Fibroblast of the conjunctiva (primary cell): ENCODE results near the gene SCUBE3.
A peak's percentile ranks its signal among the peaks of the same experiment; 100 is the strongest.

Source experiments
- DNase-seq: peaks from one replicate; pipeline ENCODE4 v3.0.0-alpha.2; 2010; ENCODE audit warnings: low read depth

SCUBE3 gene

DNA sequence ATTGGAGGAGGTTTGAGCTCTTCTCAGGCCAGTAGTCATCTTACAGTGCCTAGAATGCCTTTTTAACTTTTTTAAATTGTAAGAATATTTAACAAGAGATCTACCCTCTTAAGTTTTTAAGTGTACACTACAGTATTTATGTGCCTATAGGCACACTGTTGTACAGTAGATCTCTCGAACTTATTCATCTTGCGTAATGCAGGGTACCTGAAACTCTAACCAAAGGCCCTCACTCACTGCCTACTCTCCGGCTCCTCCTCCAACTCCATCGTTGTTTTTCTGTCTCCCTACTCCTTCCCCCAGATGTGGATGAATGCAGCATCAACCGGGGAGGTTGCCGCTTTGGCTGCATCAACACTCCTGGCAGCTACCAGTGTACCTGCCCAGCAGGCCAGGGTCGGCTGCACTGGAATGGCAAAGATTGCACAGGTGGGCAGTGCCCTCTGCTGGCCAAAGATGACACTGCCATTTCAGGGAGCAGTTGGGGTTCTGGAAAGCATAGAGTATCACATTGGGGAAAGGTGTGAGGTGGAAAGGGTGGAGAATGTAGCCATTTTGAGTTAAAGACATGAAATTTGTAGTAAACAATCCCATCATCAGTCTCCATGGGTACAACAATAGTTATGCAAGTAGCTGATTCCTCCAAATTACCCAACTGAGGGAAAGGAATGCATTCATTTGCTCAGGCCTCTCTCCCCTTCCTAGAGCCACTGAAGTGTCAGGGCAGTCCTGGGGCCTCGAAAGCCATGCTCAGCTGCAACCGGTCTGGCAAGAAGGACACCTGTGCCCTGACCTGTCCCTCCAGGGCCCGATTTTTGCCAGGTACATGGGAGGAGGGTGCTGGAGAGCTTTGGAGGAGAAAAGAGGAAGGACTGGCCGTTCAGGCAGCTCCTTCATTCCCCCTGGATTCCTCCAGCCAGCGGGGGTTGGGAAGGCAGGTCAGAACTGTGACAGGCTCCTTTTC, 27.4 kb downstream of the SCUBE3 start:
- peak; percentile 18 for DNase-seq

DNA sequence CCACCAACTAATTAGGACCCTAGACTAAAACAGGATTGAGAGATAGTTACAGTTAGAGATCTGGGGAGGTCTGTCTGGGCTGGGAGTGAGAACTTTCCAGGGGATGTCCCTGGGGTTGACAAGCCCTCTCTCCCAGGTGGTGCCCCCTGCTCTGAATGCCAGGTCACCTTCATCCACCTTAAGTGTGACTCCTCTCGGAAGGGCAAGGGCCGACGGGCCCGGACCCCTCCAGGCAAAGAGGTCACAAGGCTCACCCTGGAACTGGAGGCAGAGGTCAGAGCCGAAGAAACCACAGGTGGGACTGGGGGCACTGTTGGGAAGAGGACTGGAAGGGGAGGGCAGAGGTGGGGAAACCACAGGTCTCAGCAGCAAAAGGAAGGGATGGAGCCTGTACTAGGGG, 28.7 kb downstream of the SCUBE3 start:
- no peak for DNase-seq

DNA sequence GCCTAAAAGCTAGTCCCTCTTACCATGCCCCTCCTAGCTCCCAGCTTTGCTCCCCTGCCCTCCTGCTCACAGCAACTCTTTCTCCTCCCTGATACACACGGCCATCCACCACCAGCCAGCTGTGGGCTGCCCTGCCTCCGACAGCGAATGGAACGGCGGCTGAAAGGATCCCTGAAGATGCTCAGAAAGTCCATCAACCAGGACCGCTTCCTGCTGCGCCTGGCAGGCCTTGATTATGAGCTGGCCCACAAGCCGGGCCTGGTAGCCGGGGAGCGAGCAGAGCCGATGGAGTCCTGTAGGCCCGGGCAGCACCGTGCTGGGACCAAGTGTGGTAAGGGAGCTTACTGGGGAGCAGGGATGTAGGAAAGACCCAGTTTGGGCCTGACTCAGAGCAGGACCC, 29.1 kb downstream of the SCUBE3 start:
- no peak for DNase-seq

DNA sequence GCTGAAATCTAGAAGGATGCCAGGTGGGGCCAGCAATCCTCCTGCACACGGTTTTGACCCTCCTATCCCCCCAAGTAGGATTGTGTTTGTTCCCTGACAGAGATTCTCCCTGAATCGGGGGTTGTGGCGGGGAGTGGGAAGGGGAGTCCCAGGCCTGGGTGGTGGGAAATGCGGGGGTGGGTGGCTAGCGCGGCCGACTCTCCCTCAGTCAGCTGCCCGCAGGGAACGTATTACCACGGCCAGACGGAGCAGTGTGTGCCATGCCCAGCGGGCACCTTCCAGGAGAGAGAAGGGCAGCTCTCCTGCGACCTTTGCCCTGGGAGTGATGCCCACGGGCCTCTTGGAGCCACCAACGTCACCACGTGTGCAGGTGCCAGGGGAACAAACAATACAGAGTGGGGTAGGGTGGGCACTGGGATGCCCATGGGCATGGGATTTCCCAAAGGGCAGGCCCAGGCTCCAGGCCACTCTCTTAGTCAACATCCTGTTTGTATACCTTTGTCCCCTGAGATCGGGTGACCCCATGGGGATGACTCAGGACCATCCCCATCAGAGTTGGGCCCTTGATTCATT, 29.7 kb downstream of the SCUBE3 start:
- no peak for DNase-seq

DNA sequence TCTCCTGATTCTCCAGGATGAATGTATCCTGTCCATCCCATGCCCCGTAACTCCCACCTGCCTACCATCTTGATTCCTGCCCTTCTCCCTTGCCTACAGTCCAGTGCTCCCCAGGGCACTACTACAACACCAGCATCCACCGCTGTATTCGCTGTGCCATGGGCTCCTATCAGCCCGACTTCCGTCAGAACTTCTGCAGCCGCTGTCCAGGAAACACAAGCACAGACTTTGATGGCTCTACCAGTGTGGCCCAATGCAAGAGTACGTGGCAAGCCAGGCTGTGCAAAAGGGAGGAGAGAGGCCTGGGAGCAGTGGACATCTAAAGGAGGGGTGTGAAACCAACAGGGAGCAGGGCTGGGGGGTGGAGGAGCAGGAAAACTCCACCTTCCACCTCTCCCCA, 30.8 kb downstream of the SCUBE3 start:
- no peak for DNase-seq

DNA sequence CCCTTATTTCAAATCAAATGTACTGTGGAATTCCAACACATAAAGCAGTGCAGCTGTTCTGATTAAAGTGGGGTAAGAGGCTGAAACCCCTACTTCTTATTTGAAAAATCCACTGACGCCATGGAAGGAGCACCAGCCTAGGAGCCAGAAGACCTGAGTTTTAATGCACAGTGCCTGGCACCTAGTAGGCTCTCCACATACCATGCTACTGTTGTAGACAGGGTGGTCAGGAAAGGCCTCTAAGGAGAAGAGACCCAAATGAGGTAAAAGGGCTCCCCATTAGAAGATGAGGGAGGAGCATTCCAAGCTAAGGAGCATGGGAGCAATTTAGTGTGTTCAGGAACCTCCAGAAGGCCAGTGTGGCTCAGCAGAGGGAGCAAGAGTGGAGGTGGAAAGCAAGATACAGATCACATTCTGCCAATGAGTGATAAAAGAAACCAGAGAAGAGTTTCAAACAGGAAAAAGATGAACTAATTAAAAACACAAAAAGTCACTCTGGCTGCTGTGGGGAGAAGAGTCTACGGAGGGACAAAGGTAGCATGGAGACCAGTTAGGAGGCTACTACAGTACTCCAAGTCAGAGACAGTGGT, 34.0 kb downstream of the SCUBE3 start:
- no peak for DNase-seq

DNA sequence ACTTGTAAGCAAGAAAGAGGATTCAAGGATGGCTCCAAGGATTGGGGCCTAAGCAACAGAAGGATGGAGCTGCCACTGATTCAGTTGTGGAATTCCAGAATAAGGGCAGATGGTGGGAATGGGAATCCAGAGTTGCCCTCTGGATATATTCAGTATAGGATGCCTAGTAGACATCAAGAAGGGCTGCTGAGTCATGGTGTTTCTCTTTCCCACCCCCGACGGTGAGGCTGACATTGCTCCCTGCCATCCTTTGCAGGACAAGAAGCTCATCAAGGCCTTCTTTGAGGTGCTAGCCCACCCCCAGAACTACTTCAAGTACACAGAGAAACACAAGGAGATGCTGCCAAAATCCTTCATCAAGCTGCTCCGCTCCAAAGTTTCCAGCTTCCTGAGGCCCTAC, 34.5 kb downstream of the SCUBE3 start:
- DNase-seq = no peak

DNA sequence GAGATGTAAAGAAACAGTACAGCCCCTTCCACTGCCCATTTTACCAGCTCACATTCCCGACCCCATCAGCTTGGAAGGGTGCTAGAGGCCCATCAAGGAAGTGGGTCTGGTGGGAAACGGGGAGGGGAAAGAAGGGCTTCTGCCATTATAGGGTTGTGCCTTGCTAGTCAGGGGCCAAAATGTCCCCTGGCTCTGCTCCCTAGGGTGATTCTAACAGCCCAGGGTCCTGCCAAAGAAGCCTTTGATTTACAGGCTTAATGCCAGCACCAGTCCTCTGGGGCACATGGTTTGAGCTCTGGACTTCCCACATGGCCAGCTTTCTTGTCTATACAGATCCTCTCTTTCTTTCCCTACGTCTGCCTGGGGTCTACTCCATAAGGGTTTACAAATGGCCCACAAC, 35.2 kb downstream of the SCUBE3 start:
- no peak for DNase-seq

DNA sequence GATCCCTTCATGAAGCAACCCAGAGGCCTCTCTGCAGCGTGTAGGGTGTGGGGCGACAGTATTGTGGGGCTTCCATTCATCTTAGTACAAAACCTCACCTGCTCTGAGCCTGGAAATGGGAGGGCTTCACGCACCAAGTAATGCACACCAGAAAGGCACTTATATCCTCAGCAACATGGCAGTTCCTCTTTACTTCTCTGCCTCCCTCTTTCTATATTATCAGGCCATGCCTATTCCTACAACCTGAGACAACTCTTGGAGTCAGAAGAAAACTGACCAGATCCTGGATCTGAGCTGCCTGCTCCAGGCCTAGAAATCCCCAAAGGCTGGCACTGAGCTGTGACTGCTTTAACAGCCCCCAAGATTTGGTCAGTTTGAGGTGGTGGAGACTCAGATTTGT, 38.2 kb downstream of the SCUBE3 start:
- DNase-seq = no peak

DNA sequence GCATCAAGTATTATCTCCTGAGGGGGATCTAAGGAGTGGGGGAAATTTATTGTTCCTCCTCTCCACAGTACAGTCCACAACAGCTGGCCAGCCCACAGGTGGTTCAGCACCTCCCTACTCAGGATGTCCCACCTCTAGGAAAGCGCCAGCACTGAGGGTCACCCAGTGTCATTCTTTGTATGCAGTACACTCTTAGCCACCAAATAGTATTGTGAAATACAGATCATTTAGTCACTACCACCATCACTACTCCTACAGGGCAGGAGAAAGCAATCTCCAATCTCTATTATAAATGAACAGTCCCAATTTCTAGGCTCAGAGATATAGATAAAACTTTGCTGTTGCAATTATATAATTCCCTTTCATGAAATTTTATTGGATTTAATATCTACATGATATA, 39.5 kb downstream of the SCUBE3 start:
- DNase-seq = no peak

DNA sequence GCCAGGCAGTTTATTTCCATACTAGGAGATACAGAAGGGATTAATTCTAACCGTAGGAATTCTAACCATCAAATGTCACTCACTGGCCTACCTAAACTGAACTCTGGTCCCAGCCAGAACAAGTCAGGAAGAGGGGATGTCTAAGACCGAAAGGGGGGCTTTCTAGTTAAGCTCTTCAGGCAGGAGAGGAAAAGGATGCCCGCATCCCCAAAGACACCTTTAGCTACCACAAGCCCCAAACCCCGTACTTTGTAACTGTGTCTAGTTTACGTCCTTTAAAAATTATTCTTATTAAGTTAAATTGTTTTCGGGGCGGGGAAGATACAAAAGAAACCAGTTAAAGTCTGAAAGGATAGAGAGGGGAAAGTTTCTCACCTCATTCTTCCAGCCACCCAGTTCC, 44.6 kb downstream of the SCUBE3 start:
- DNase-seq = no peak

DNA sequence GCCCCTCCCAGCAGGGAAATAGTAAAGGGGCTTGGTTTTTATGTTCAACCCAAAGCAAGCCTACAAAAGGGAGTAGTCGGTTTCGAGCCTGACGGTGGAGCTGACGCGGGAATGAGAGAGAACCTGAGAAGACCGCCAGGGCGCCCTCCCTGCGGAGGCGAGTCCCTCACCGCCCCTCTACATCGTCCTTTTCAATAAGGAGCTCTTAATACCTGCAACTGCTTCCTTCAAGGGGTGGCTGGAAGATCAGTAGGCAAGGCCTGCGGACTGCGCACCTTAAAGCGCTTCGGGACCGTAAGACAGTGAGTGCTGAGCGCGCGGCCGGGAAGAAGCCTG, 45.1 kb downstream of the SCUBE3 start:
- no peak for DNase-seq

DNA sequence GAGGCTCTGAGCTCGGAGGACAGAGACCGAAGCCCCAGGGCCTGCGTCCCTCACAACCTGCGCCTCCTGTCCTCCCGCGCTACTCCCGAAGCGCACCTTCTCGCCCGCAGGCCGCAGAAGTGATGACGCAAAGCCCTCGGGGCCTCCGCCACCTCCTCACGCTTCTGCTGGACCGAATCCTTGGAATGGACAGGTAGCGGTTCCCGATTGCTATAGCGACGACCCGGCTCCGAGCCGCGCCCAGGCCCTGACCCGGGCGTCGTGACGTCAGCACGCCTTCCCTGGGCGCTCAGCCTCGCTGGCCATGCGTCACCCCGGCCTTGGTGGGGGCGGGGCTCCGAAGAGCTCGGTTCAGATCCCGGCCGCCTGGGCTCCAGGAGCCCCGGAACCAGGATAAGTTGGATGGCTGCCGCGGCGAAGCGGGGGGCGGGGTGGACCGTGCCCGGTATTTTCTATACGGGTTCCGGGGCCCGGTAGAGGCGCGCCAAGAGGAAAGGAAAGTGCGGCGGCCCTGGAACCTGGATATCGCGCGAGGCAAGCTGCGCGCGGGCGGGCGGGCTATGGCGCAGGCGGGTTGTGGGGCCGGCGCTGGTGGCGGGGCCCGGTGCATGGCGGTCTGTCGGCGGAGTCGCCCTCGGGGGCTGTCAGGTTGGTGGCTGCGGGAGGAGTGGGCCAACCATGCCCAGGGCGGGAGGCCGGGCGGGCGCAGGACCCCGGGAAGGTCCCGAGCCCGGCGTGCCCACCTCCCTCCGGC, 45.6 kb downstream of the SCUBE3 start, which contains the start of gene ZNF76:
ZNF76 (plus strand) TSS at position 542 of the 754 bp plus-strand sequence. CDS start 21,417 bp downstream, outside the sequence.
- peak; percentile 93 for DNase-seq

DNA sequence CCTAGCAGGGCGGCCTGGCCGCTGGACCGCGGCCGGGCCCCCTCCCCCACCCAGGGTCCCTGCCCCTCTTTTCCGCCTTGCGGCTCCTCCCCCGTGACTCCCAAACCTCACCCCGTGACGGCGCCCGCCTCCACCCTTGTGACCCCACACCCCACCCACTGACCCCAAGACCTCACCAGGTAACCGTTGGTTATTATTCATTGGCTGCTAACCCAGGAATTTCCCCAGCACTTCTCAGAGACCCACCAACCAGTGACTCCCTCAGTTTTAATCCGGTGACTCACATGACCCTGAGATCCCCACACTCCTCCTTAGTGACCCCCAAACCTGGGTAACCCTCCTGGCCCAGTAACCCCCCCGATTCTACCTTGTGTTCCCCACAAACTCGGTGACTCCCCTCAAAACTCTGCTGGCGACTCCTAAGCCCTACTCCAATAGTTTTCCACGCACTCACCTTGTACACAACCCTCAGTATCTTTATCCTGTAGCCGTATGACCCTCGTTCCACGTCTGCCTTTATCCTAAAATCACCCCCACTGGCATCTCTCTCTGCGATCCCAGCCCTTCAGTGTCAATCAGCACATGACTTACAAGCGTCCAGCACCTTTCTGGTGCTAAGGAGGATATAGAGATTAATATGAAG, 46.3 kb downstream of the SCUBE3 start:
- no peak for DNase-seq

DNA sequence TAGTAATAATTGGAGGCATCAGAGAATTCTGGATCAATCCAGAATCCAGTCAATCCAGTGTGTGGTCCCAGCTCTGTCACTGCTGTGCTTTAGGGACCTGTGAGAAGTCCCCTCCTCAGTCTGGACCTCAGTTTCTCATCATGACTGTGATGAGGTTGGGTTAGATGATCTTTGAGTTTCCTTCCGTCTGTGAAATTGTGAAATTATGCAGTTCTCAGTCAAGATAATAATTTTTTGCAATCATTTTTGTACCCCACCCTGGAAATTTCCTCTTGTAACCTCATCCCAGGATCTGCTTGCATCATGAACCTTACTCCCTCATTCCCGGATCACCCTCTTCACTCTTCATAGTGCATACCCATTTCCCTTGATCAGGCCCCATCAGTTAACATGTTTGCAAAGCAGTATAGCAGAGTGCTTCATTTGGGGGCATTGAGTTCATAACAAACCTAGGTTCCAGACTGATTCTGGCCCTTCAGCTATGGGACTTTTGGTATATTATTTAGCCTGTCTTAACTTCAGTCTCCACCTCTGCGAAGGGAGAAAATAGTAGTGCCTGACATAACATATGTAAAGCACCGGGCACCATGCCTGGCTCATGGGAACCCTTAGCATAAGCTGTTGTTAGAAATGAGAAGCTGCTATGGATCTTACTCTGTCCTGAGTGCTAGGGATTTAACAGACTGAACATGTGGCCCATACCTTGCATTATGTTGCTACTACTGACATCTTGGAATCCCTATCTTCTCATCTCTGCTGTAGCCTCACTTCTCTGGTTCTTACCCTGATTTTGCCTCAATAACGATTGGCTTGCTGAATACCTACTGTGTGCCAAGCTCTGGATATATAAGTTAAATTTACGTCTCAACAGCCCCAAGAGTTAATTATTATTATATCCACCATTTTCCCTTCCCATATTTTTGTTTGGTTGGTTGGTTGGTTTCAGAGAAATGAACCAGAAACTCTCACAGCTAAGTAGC, 47.1 kb downstream of the SCUBE3 start:
- no peak for DNase-seq

DNA sequence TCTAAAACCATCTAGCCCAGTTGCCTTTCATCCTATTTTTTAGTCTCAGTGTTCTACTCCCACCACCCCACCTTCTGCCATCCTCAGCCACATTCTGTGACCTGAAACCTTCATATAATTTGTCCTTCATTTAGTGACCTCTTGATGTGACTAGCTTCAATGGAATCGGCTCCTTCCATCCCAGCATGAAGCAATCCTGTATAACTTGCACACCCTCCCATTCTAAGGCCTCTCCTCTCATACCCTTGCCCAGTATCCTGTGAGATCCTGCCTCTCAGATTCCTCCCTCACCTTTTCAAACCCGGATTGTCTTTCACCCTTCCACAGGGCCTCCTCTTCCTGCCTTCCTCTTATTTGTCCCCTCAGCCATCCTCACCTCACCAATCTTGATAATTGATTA, 48.8 kb downstream of the SCUBE3 start:
- no peak for DNase-seq

DNA sequence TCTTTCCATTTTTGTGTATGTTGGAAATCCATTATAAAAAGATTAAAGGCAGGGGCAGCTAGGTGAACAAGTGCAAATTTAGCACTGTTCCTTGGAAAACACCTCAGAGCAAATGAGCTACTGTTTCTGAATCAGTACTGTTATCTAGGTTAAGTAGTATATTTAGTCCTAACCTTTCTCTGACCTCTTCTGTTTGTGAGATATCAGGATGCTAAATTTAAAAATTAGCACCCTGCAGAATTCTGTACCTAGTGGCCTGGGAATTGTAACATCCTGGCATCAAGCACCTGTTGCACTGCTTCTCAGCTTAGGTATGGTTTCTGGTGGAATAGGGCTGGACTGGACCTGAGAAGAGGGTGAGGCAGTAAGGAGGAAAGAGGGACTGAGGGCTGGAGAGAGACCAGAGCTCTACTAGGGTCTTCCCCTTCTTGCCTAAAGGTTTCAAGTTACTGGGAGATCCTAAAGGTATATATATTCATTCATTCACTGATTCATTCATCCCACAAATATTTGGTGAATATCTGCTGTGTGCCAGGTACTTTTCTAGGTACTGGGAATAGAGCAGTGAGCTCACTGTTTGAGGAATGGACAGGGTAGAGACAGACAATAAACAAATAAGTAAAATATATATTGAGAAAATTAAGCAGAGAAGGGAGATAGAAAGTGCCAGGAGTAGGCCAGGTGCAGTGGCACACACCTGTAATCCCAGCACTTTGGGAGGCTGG, 51.0 kb downstream of the SCUBE3 start:
- DNase-seq = no peak

DNA sequence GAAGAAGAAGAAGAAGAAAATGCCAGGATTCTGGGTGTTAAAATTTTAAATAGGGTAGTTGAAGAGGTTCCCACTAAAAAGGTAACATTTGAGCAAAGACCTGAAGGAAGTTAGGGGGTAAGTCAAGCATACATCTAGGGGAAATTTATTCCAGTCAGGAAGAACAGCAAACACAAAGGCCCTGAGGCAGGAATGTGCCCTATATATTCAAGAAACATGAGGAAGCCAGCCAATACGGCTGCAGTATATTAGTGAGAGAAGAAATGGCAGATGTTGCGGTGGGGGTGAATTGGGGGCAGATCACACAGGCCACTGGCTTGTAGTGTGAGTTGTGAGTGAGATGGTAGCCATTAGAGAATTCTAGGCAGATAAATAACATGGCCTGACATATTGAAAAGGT, 51.8 kb downstream of the SCUBE3 start:
- DNase-seq = no peak

DNA sequence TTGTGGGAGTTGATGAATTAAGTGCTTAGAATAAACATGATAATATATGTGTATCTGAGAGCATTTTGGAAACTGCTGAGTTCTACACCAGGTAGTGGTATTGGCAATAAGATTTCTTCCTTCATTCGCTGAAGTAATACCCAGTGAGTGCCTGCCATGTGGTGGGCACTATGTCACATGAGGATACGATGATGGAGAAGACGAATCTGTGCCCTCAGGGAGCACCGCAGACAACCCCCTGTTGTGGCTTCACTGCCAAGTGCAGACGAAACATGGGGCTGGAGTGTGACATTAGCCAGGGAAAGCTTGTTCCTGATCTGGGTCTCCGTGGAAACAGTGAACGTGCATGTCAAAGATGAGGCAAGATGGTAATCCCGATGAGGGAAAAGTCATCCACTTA, 53.7 kb downstream of the SCUBE3 start:
- DNase-seq = no peak

DNA sequence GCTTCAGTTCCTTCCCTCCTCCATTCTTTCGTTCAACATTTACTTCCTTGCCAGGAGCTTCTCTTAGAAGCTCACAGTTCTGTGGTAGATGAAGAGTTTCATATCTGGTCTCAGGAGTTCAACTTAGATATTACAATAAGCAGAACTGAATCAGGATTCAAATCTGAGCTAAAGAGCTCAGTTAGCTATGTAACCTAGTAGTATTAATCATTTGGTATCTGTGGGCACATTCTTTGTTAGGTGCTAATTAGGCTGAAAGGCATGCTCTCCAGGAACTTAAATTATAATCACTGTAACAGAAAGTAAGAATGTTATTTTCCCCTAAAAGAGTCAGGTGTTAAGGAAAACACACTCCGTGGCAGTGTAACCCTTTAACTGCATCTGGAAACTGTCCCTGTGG, 54.1 kb downstream of the SCUBE3 start:
- DNase-seq = no peak
